Endothelial cell of umbilical vein (primary cell): ENCODE data around the gene SMARCA2. TPM values are rescaled to one million over a fixed set of nuclear protein-coding genes. Genes with fewer than 3 reads are reported as not detected.

Source experiments
- BruUV-seq: library from RNA; stranded (reverse); fragments of 400-500 nt; replicated peaks from 2 replicates; lab custom pipeline; 2021; lab: Mats Ljungman, UMichigan
- CTCF ChIA-PET: fragments of 300-600, 350-600 bp; sonication (Branson Sonifier 250); formaldehyde crosslinking; loops from one replicate; lab custom pipeline; 2021; ENCODE audit warnings: antibody characterized with exemption, inconsistent platforms; lab: Charles Lee
- POLR2A ChIA-PET: fragments of 300-600, 350-600 bp; sonication (Branson Sonifier 250); formaldehyde crosslinking; loops from one replicate; lab custom pipeline; 2021; ENCODE audit warnings: antibody characterized with exemption, inconsistent platforms; lab: Charles Lee
- DNase-seq: peaks from one replicate; pipeline ENCODE4 v3.0.0-alpha.2; 2011; ENCODE audit warnings: low read depth, low spot score
- FAIRE-seq: peaks from 2 replicates; lab custom pipeline; 2011; peaks lifted over from hg19 to GRCh38; lab: Jason Lieb, UNC
- H2AFZ ChIP-seq: 2 replicates; pipeline ENCODE4 v1.6.0; 2012; ENCODE audit warnings: low read depth, low read length, control low read depth, inconsistent platforms
- H3K27ac ChIP-seq: 2 replicates; pipeline ENCODE4 v1.5.1; 2011; ENCODE audit warnings: low read depth, mild to moderate bottlenecking, control low read depth, low read length, moderate library complexity; ENCODE audit not compliant: insufficient read depth
- H3K27me3 ChIP-seq, 2 experiments: 2 replicates each; pipeline versions ENCODE4 v1.6.0 to v1.6.1; 2011; ENCODE audit warnings: low read length in 2 of 2, mixed read lengths in 1 of 2; ENCODE audit not compliant: control insufficient read depth in 2 of 2, insufficient read depth in 2 of 2
- H3K36me3 ChIP-seq, 2 experiments: 2 replicates in 1 of 2; 3 replicates in 1 of 2; pipeline ENCODE4 v1.5.1; 2011; ENCODE audit warnings: low read length in 2 of 2, mild to moderate bottlenecking in 1 of 2, moderate library complexity in 1 of 2; ENCODE audit not compliant: control insufficient read depth in 2 of 2, insufficient read depth in 2 of 2; ENCODE audit errors: extremely low read depth in 1 of 2
- H3K4me1 ChIP-seq: 3 replicates; pipeline ENCODE4 v1.5.1; 2011; ENCODE audit warnings: mild to moderate bottlenecking, low read length; ENCODE audit not compliant: control insufficient read depth, insufficient read depth; ENCODE audit errors: extremely low read depth
- H3K4me2 ChIP-seq: 2 replicates; pipeline ENCODE4 v1.6.1; 2011; ENCODE audit warnings: low read length, control low read depth, mixed read lengths; ENCODE audit not compliant: insufficient read depth
- H3K4me3 ChIP-seq, 3 experiments: fragments of 200-600 bp in 1 of 3; sonication (generic), shearing (Covaris generic) in 1 of 3; replicated peaks in 1 of 3; 2 replicates each; pipeline ENCODE4 v1.5.1; 2011 to 2016; ENCODE audit warnings: control low read depth in 3 of 3, low read length in 3 of 3, mild to moderate bottlenecking in 2 of 3, inconsistent platforms in 1 of 3, low read depth in 1 of 3, moderate library complexity in 1 of 3; ENCODE audit not compliant: insufficient read depth in 1 of 3
- H3K79me2 ChIP-seq: 2 replicates; pipeline ENCODE4 v1.6.0; 2012; ENCODE audit warnings: low read length, inconsistent platforms; ENCODE audit not compliant: control insufficient read depth, insufficient read depth
- H3K9ac ChIP-seq: replicated peaks from 2 replicates; pipeline ENCODE3; 2011; ENCODE audit warnings: low read length, control low read depth; ENCODE audit not compliant: insufficient read depth; ENCODE audit errors: extremely low read depth
- H3K9me1 ChIP-seq: replicated peaks from 3 replicates; pipeline ENCODE4 v1.6.0; 2011; ENCODE audit warnings: mild to moderate bottlenecking, low read length; ENCODE audit not compliant: control insufficient read depth, insufficient read depth; ENCODE audit errors: extremely low read depth
- H3K9me3 ChIP-seq: replicated peaks from 2 replicates; pipeline ENCODE4 v1.5.1; 2012; ENCODE audit warnings: low read length, inconsistent platforms; ENCODE audit not compliant: control insufficient read depth, insufficient read depth
- H4K20me1 ChIP-seq: replicated peaks from 2 replicates; pipeline ENCODE3; 2011; ENCODE audit warnings: mild to moderate bottlenecking, low read length; ENCODE audit not compliant: control insufficient read depth, insufficient read depth; ENCODE audit errors: extremely low read depth
- EZH2 ChIP-seq: IDR thresholded peaks from 2 replicates; pipeline ENCODE4 v1.6.1; 2012; ENCODE audit warnings: borderline replicate concordance, low read depth, mild to moderate bottlenecking, moderate library complexity, low read length, inconsistent platforms; ENCODE audit not compliant: severe bottlenecking
- FOS ChIP-seq: IDR thresholded peaks from 2 replicates; pipeline ENCODE4 v1.6.1; 2011; ENCODE audit warnings: mild to moderate bottlenecking, low read length, moderate library complexity, borderline replicate concordance; ENCODE audit not compliant: insufficient read depth
- GATA2 ChIP-seq: IDR thresholded peaks from 2 replicates; pipeline ENCODE4 v1.7.0; 2011; ENCODE audit warnings: low read depth, mild to moderate bottlenecking, moderate library complexity, mixed read lengths, low read length; ENCODE audit not compliant: insufficient read length, insufficient read depth
- JUN ChIP-seq: IDR thresholded peaks from 2 replicates; pipeline ENCODE4 v1.6.1; 2011; ENCODE audit warnings: borderline replicate concordance, low read depth; ENCODE audit not compliant: insufficient read length, insufficient read depth
- MYC ChIP-seq: IDR thresholded peaks from one replicate; pipeline ENCODE4 v1.6.1; 2011; ENCODE audit warnings: mild to moderate bottlenecking, low read depth, low read length
- POLR2A ChIP-seq: IDR thresholded peaks from 2 replicates; pipeline ENCODE4 v1.6.1; 2012; ENCODE audit warnings: low read depth, mild to moderate bottlenecking, control low read depth, low read length
- POLR2AphosphoS5 ChIP-seq: IDR thresholded peaks from 2 replicates; pipeline ENCODE4 v1.6.1; 2012; ENCODE audit warnings: low read depth, mild to moderate bottlenecking, control low read depth, low read length, moderate library complexity; ENCODE audit not compliant: insufficient read depth
- dilution Hi-C: fragments of 300-500 bp; cut with MboI; formaldehyde crosslinking; loops from one replicate; pipeline ENCODE4 v1.15.0; 2019; ENCODE audit warnings: low sequenced_read_pairs; ENCODE audit not compliant: extremely low pct_ligation_motif_present
- intact Hi-C: fragments of 100-400 bp; cut with micrococcal nuclease; formaldehyde crosslinking; loops from one replicate; pipeline ENCODE4 v1.10.0; 2022
- polyA plus RNA-seq, 4 experiments: library from polyadenylated mRNA; depleted of rRNA in 3 of 4; stranded (reverse) in 3 of 4; unstranded in 1 of 4; fragments of >200 nt; gene quantifications; 2 replicates each; pipeline versions ENCODE4 v1.2.1 to v1.2.3, GENCODE V29; 2011 to 2012; ENCODE audit warnings: missing spikeins in 1 of 4
- total RNA-seq: library from RNA; stranded (reverse); gene quantifications from 2 replicates; pipeline ENCODE4 v1.2.3, GENCODE V29; 2021
- TF ChIP-seq, protein P1 (sequence below), 2 donors: IDR thresholded peaks; 1 replicate in 1 of 2; 2 replicates in 1 of 2; pipeline ENCODE4 v1.5.1; 2011; ENCODE audit warnings: low read length in 2 of 2, mild to moderate bottlenecking in 2 of 2, moderate library complexity in 2 of 2, control low read depth in 1 of 2, inconsistent platforms in 1 of 2, low read depth in 1 of 2; ENCODE audit not compliant: insufficient read depth in 1 of 2; ENCODE audit errors: extremely low read depth in 1 of 2

SMARCA2 gene
- total and polyA plus RNA-seq, 2 donors (not counting 3 experiments of a cell fraction or from before 2014, with no cell fraction given), result 54.5 to 79.9 TPM

GRCh38 chr9:2106666-2107065 lies 91.5 kb downstream of the SMARCA2 start:
- H2AFZ ChIP-seq, result no peak overlapping the region
- H3K27me3 ChIP-seq, result no peaks in the 10 kb centered on the region
- no peaks in the 10 kb centered on the region for H3K9me3 ChIP-seq
- H3K4me2 ChIP-seq, result no peak overlapping the region
- no peaks in the 10 kb centered on the region for H3K9me1 ChIP-seq
- intact Hi-C loops (no loop called here), dilution Hi-C loops (no loop called here)
- DNase-seq (no peak), FAIRE-seq (no peak)
- no peak overlapping the region for H3K4me3 ChIP-seq
- no peaks in the 10 kb centered on the region for H3K79me2 ChIP-seq
- H3K27ac ChIP-seq, result no peak overlapping the region
- TF ChIP-seq POLR2A (no peak), POLR2AphosphoS5 (no peak), FOS (no peak), MYC (no peak), JUN (no peak), GATA2 (no peak), EZH2 (no peak)
- TF ChIP-seq, protein P1, sequence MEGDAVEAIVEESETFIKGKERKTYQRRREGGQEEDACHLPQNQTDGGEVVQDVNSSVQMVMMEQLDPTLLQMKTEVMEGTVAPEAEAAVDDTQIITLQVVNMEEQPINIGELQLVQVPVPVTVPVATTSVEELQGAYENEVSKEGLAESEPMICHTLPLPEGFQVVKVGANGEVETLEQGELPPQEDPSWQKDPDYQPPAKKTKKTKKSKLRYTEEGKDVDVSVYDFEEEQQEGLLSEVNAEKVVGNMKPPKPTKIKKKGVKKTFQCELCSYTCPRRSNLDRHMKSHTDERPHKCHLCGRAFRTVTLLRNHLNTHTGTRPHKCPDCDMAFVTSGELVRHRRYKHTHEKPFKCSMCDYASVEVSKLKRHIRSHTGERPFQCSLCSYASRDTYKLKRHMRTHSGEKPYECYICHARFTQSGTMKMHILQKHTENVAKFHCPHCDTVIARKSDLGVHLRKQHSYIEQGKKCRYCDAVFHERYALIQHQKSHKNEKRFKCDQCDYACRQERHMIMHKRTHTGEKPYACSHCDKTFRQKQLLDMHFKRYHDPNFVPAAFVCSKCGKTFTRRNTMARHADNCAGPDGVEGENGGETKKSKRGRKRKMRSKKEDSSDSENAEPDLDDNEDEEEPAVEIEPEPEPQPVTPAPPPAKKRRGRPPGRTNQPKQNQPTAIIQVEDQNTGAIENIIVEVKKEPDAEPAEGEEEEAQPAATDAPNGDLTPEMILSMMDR (IDR thresholded peaks at IDR 0.05; ENCODE audit: extremely low read depth in 1 of 2, insufficient read depth in 1 of 2, low read depth in 1 of 2, low read length in 2 of 2), result no peak
- H3K36me3 ChIP-seq, result peaks cover 2 to 8% of the 10 kb centered on the region in 2 experiments
- no peak overlapping the region for H3K9ac ChIP-seq
- H4K20me1 ChIP-seq, result no peaks in the 10 kb centered on the region
- no peaks in the 10 kb centered on the region for H3K4me1 ChIP-seq
- ChIA-PET POLR2A (no interaction called here), CTCF (interaction anchor here (1.9 kb wide), 1 partner anchor 9 kb away, joined by 6 read pairs; no protein-coding TSS in a partner anchor)
- BruUV-seq, result no TSS peak
